T-helper 2 cell treated with Interferon-gamma antibody and Interleukin-4, amounts not matched to agents 100 ng/mL and 5 ng/mL, for 36 hours (primary cell): ENCODE results near the gene TINAGL1. TPM values are rescaled to one million over a fixed set of nuclear protein-coding genes. Genes with fewer than 3 reads are reported as not detected.

Source experiments
- intact Hi-C: fragments of 100-400 bp; cut with micrococcal nuclease; formaldehyde crosslinking; loops from one replicate; pipeline ENCODE4 v1.15.1; 2023
- total RNA-seq: library from RNA; stranded (reverse); gene quantifications from 2 replicates; pipeline ENCODE4 v1.2.3, GENCODE V29; 2022

TINAGL1 gene
- total RNA-seq, 1 donor from 2014 or later, result not detected

DNA sequence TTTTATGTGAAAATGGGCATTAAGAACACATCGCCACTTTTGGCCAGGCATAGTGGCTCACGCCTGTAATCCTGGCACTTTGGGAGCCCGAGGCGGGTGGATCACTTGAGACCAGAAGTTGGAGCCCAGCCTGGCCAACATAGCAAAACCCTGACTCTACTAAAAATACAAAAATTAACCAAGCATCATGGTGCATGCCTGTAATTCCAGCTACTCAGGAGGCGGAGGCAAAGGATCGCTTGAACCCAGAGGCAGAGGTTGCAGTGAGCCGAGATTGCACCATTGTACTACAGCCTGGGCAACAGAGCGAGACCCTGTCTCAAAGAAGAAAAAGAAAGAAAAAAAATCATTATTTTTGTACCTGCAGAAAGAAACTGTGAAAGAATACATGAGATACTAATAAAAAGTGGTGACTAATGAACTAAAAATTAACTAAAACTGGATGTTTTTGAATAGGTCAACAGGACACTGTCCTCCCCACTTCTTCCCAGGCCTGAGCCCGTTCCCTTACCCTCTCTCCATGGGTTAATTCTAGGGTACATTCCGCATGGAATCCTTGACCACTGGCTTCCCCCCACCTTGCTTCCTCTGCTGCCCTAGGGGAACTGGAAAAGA, 8.3 kb upstream of the TINAGL1 start:
- intact Hi-C loops, result no loop called here

DNA sequence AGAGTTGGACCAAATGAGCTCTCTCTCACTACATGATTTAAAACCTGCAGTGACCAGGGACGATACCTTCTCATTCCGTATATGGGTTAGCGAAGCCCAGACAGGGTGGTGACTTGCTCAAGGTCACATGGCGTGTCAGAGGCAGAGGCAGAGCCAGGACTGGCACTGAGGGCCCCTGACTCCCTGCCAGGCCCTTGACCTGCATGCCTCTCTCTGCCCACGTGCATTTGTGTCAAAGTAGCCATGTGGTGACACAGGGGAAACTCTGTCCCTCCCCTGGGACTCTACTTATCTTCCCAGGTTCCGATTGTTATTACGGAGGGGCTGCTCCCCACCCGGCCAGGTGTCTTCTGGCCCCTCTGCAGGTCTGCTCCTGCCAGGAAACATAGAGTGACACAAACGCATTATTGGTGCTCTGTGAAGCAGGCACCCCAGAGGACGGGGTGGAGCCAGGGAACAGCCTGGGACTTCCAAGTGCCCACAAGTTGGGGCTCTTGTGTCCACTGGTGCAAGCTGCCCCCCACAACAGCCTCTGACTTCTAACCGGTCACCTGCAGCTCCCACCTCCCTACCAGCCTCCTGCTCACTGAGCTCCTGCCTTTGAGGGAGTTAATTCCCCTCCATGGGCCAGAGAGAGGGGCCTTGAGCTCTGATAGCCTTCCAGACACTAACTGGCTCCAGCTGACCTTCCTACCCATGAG, 7.3 kb upstream of the TINAGL1 start:
- intact Hi-C loops, result no loop called here

DNA sequence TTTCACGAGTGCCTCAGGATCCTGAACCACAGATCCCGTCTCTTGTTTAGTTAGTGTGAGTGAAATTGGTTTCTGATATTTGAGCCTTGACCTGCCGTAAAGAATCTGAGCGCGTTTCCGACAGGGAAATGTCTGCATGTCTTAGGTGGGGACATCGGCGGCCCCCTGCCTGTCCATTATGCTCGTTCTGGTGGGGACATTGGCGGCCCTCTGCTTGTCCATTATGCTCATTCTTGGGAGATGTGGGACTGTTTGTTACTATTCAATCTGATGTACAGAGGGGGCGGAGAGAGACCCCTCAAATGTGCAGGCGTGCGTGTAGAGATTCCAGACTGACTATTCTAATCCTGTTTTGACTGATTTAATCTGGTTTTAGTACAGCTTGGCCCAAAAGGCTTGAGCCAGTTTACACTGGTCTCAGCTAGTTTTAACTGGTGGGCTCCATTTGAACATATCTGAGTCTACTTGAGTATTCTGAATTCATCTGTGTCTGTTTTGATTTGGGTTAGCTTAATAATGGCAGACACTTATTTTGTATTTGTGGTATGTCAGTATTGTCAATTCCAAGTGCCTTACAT, 6.6 kb upstream of the TINAGL1 start:
- intact Hi-C loops, result no loop called here

GRCh38 chr1:31570228-31570627, 6.1 kb upstream of the TINAGL1 start:
- intact Hi-C loops, result no loop called here

DNA sequence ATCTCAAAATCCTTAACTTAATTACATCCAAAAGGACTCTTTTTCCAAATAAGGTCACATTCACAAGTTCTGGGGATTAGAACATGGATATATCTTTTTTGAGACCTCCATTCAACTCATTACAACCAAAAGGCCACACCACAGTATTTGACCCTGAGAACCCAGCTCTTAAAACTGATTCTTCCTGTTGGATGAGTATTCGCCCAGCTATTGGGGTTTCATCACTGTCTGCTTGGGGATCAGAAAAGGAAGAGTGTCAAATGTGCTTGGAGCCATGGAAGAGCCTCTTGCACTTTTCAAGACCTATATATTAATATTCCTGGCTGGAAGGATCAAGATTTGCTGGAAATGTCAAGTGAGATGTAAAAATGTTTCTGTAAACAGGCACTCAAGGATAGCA, 5.4 kb upstream of the TINAGL1 start:
- intact Hi-C loops, result no loop called here

- intact Hi-C loops, result no loop called here
Measured at GRCh38 chr1:31571340-31572295, 4.7 kb upstream of the TINAGL1 start.

- intact Hi-C loops, result no loop called here
Measured at GRCh38 chr1:31572323-31573104, 3.8 kb upstream of the TINAGL1 start.

GRCh38 chr1:31573261-31573660, 3.1 kb upstream of the TINAGL1 start:
- intact Hi-C loops, result no loop called here

DNA sequence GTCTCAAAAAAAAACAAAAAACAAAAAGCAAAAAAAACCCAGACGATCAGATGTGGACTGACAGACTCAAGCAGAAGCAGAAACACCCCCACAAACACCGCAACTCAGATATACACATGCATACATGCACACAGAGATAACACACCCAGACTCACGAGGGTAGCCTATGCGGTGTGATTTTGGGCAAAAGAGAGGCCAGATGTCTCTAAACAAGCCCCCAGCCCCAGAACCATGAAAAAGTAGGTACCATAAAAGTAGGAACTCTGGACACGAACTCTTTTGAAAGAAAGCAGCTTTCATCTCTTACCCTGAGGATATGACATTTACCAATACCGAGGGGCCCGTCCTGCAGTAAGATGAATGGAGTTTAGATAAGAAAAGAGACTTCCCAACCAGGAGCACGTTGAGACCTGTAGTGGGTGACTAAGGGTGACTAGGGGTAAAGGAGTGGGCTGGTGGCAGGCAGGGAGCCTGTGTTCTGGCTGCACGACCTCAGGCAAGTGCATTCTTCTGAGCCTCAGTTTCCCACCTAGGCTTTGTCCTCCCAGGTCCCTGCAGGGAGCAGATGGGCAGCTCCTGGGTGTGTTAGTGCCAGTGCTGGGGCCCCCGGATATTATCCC, 1.5 kb upstream of the TINAGL1 start:
- intact Hi-C loops, result no loop called here

DNA sequence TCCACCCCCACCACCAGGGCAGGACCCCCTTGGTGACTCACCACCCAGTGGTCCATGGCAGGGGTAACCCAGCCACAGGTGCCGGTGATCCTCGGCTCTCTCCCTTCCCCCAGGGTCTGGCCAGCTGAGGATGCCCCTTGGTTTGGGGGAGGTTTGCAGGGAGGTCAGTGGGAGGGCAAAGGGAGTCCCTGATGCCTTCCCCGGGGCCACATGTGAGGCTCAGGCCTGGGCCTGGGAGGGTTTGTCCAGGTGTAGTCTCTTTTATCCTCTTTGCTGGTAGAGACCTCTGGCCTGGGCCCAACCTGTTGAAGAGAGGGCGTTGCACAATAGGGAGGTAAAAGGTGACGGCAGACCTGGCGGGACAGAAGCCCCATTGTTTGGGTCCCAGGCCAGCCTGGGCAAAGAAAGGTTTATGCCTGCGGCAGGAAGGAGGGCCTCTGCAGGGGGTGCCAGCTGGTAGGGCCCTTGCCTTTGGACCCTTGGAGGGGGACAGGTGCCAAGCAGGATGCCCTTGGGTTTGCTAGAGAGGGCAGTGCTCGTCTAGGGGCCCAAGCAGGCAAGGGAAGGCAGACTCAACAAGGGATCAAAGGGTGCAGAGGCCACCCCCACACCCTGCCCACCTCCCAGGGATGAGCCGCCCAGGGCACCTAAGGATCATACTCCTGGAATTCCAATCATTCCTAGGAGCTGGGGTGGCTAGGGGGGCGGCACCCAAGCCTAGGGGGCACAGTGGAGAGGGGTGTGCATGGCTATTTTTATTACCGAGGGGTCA, 760 bp upstream of the TINAGL1 start:
- intact Hi-C loops, result no loop called here

- intact Hi-C loops, result no loop called here
Measured at GRCh38 chr1:31576743-31577455, 584 bp downstream of the TINAGL1 start.

- intact Hi-C loops, result no loop called here
Measured at GRCh38 chr1:31577515-31578192, 1.3 kb downstream of the TINAGL1 start.

DNA sequence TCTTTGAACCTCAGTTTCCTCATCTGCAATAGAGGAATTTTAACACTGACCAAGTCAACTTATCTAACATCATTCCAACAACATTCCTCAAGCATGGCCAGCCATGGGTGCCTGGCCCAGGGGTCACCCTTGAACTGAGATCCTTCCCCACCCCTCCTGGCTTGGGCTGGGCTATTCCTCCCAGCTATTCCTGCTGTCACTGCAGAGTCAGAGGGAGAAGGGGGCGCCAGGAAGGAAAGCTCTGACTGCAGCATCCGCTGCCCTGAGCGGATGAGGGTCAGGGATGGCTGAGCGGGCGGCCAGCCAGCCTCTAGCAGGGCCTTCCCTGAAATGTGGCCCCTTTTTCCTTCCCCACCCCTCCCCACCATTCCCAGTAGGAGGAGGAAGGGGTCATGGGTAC, 3.1 kb downstream of the TINAGL1 start:
- intact Hi-C loops, result no loop called here

GRCh38 chr1:31580513-31580870, 4.2 kb downstream of the TINAGL1 start:
- intact Hi-C loops, result no loop called here

GRCh38 chr1:31580891-31581603, 4.7 kb downstream of the TINAGL1 start:
- intact Hi-C loops, result no loop called here

GRCh38 chr1:31581821-31582810, 5.8 kb downstream of the TINAGL1 start:
- intact Hi-C loops, result no loop called here
